GM08714 (cell line): ENCODE data around the gene GBF1.

Experiments
- H3K4me3 ChIP-seq: fragments of 200-500 bp; sonication (Bioruptor generic); 2 replicates; pipeline ENCODE4 v1.5.1; 2014; ENCODE audit warnings: mild to moderate bottlenecking, low read length, inconsistent platforms
- ZNF274 ChIP-seq: IDR thresholded peaks from 2 replicates; pipeline ENCODE4 v1.6.1; 2012; ENCODE audit warnings: mild to moderate bottlenecking, low read depth, low read length

GBF1 gene

GRCh38 chr10:102424145-102424544 lies 178.8 kb downstream of the GBF1 start:
- H3K4me3 ChIP-seq: no peak overlapping the region
- TF ChIP-seq ZNF274: no peak

GRCh38 chr10:102424916-102425315 lies 179.6 kb downstream of the GBF1 start:
- no peak overlapping the region for H3K4me3 ChIP-seq
- TF ChIP-seq ZNF274: no peak

- H3K4me3 ChIP-seq: no peak overlapping the region
- no peak for TF ChIP-seq ZNF274
These were observed 180.1 kb downstream of the GBF1 start for GRCh38 chr10:102425444-102425843.

GRCh38 chr10:102426803-102427287 lies 181.5 kb downstream of the GBF1 start:
- H3K4me3 ChIP-seq: no peak overlapping the region
- TF ChIP-seq ZNF274: no peak

GRCh38 chr10:102429468-102429867 lies 184.1 kb downstream of the GBF1 start:
- no peak overlapping the region for H3K4me3 ChIP-seq
- TF ChIP-seq ZNF274: no peak

GRCh38 chr10:102431452-102432124 lies 186.3 kb downstream of the GBF1 start:
- no peak for TF ChIP-seq ZNF274

More at GRCh38 chr10:102431452-102432124, 186.3 kb downstream of the GBF1 start:
- H3K4me3 ChIP-seq: peak overlapping the region; percentile 80
